Measurements from ENCODE around the gene AGER. TPM values are rescaled to one million over a fixed set of nuclear protein-coding genes. Genes with fewer than 3 reads are reported as not detected.

The AGER gene
- 2.2 and 2.8 TPM in 2 replicates for total RNA-seq (2014; rRNA removed; shearing (Covaris generic))

- Histone ChIP-seq H3K36me3 (replicated peaks; ENCODE audit: control insufficient read depth, insufficient read depth, low read length) (peaks cover 28% of the 10 kb centered on the region), H3K27me3 (ENCODE audit: control insufficient read depth, insufficient read depth, low read length) (no peaks in the 10 kb centered on the region), H3K4me3 (ENCODE audit: insufficient read depth, low read depth, low read length) (no peak within 1 kb of the TSS)
- DNase-seq = peak; percentile 35
Observed at GRCh38 chr6:32184084-32184640, at the start of gene AGER. Gene AGER (minus strand): TSS chr6:32184253. CDS start chr6:32184222, 31 bp downstream.

- Histone ChIP-seq H3K27me3 (ENCODE audit: control insufficient read depth, insufficient read depth, low read length) (peaks cover 17% of the 10 kb centered on the region; the same call in 1 of the 2 replicates), H3K36me3 (replicated peaks; ENCODE audit: control insufficient read depth, insufficient read depth, low read length) (no peaks in the 10 kb centered on the region), H3K4me3 (ENCODE audit: insufficient read depth, low read depth, low read length) (no peak overlapping the region)
- DNase-seq = no peak
Observed at GRCh38 chr6:32226434-32226833, 42.4 kb upstream of the AGER start.

DNA sequence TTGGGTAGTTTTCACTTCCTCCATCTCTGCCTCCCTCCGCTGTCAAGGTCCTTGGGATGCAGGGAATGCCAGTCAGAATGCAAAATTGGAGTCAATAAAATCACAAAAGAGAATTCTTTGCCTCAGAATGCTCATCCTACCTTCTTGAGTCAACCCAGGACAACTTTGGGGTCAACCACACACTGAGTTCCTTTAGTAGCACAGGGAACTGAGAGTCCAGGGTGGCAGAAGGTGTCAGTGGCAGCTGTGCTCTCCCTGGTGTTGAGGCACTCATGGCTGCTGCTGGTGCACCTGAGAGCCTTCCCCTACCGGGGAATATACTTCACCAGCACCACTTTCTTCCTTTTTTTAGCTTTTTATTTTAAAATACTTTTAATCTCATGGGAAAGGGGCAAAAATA lies 40.6 kb upstream of the AGER start:
- Histone ChIP-seq H3K27me3 (ENCODE audit: control insufficient read depth, insufficient read depth, low read length) (peaks cover 13% of the 10 kb centered on the region; the same call in 1 of the 2 replicates), H3K4me3 (ENCODE audit: insufficient read depth, low read depth, low read length) (no peak overlapping the region), H3K36me3 (replicated peaks; ENCODE audit: control insufficient read depth, insufficient read depth, low read length) (no peaks in the 10 kb centered on the region)
- no peak for DNase-seq

GRCh38 chr6:32223258-32224235 lies 39.5 kb upstream of the AGER start, which contains the start of gene NOTCH4:
Gene NOTCH4 (minus strand): TSS chr6:32224067. CDS start chr6:32223928, 139 bp downstream.
- Histone ChIP-seq H3K4me3 (ENCODE audit: insufficient read depth, low read depth, low read length) (no peak within 1 kb of the TSS), H3K27me3 (ENCODE audit: control insufficient read depth, insufficient read depth, low read length) (peaks cover 15% of the 10 kb centered on the region; the same call in 1 of the 2 replicates), H3K36me3 (replicated peaks; ENCODE audit: control insufficient read depth, insufficient read depth, low read length) (no peaks in the 10 kb centered on the region)
- peak; percentile 28 for DNase-seq

DNA sequence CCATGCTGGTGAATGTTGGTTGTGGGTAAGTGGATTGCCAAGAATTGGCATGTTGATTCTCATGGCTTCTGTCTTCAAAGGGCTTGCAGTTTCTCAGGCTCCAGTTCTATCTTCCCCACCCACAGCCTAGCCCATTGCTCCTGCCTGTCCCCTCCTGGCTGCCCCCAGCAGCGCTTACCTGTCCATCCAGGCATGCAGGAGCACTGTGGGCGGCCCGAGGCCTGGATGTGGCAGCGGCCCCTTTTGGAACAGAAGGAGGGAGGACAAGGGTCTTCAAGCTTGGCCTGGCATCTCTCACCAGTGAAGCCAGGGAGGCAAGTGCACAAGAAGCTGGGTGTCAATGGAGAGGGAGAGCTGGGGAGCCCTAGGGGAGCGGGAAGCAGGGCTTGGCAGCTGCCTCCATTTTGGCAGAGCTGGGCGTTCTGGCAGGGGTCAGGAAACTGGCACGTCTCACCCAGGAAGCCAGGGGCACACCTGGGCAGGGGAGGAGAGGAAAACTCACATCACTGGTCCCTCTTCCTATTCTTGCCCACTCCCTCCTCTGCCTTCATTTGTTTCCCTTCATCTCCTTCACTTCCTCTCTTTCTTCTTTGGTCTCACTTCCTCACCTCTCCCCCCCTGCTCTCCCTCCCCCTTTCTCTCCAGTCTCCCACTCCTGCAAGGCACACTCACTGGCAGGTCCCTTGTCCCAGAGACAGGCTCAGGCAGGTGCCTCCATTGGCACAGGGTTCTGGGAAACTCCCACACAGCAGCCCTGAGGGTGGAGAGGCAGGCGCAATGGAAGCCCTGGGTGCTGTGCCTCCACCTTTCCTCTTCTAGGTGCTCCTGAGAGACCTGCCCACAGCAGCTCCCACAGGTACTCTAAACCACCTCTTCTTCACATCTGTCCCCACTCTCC lies 38.5 kb upstream of the AGER start:
- no peak for DNase-seq
- no peak overlapping the region for H3K4me3 ChIP-seq (ENCODE audit: insufficient read depth, low read depth, low read length)
- no peaks in the 10 kb centered on the region for H3K36me3 ChIP-seq (replicated peaks; ENCODE audit: control insufficient read depth, insufficient read depth, low read length)
- peaks cover 15% of the 10 kb centered on the region; the same call in 1 of the 2 replicates for H3K27me3 ChIP-seq (ENCODE audit: control insufficient read depth, insufficient read depth, low read length)

DNA sequence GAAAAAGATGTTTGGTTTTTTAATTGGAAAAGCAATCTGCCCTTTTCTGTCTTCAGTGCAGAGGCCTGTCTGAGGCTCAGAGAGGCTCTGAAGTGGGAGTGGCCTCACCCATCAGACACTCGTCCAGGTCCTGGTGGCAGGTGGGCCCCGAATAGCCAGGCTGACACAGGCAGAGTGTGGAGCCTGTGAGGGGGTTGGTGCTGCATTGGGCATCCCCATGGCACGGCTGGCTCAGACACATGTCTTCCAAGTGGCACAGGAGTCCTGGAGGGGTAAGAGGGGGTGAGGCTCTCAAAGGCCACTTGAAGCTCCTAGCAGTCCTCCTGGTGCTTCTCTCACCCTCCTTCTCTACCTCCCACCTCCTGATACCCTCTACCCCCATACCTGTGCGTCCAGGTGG lies 36.0 kb upstream of the AGER start:
- Histone ChIP-seq H3K27me3 (ENCODE audit: control insufficient read depth, insufficient read depth, low read length) (peaks cover 6% of the 10 kb centered on the region; the same call in 1 of the 2 replicates), H3K4me3 (ENCODE audit: insufficient read depth, low read depth, low read length) (no peak overlapping the region), H3K36me3 (replicated peaks; ENCODE audit: control insufficient read depth, insufficient read depth, low read length) (no peaks in the 10 kb centered on the region)
- DNase-seq = no peak

DNA sequence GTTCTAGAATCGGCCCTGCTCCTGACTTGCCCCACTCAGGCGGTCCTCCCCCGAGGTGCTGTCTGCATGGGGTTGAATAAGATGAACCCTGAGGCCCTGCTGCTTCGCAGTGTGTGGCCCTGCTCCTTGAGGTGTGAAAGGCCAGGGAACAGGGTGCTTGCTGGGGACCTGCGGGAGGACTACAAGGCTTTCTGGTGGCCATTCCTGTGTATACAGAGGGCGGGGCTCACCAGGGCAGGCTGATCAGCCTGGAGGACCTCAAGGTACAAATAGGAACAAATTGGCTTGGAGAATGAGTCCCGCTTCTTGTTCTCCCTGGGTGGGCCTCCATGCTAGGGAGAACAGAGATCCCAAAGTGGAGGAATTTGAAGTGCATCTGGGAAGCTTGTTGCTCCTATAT lies 34.1 kb upstream of the AGER start:
- H3K36me3 ChIP-seq (replicated peaks; ENCODE audit: control insufficient read depth, insufficient read depth, low read length) = no peaks in the 10 kb centered on the region
- no peak for DNase-seq
- peaks cover 4% of the 10 kb centered on the region; the same call in 1 of the 2 replicates for H3K27me3 ChIP-seq (ENCODE audit: control insufficient read depth, insufficient read depth, low read length)
- no peak overlapping the region for H3K4me3 ChIP-seq (ENCODE audit: insufficient read depth, low read depth, low read length)

GRCh38 chr6:32216998-32217397 lies 32.9 kb upstream of the AGER start:
- H3K4me3 ChIP-seq (ENCODE audit: insufficient read depth, low read depth, low read length) = no peak overlapping the region
- H3K36me3 ChIP-seq (replicated peaks; ENCODE audit: control insufficient read depth, insufficient read depth, low read length) = no peaks in the 10 kb centered on the region
- peaks cover 2% of the 10 kb centered on the region; the same call in 1 of the 2 replicates for H3K27me3 ChIP-seq (ENCODE audit: control insufficient read depth, insufficient read depth, low read length)
- no peak for DNase-seq

- Histone ChIP-seq H3K36me3 (replicated peaks; ENCODE audit: control insufficient read depth, insufficient read depth, low read length) (no peaks in the 10 kb centered on the region), H3K27me3 (ENCODE audit: control insufficient read depth, insufficient read depth, low read length) (peaks cover 2% of the 10 kb centered on the region; the same call in 1 of the 2 replicates), H3K4me3 (ENCODE audit: insufficient read depth, low read depth, low read length) (no peak overlapping the region)
- DNase-seq = no peak
Observed at GRCh38 chr6:32216285-32216684, 32.2 kb upstream of the AGER start.

DNA sequence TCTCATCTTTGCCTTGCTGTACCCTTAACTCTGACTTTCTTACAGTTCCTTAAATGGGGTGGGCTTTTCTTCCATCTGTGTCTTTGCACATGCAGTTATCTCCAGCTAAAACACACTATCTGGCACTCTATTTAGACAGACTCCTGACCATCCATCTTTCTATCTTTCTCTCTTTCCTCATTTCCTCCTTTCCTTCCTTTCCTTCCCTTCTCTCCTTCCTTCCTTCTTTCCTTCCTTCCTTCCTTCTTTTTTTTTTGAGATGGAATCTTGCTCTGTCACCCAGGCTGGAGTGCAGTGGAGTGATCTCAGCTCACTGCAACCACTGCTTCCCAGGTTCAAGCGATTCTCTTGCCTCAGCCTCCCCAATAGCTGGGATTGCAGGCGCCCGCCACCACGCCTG lies 31.6 kb upstream of the AGER start:
- H3K4me3 ChIP-seq (ENCODE audit: insufficient read depth, low read depth, low read length) = no peak overlapping the region
- DNase-seq = no peak
- H3K36me3 ChIP-seq (replicated peaks; ENCODE audit: control insufficient read depth, insufficient read depth, low read length) = no peaks in the 10 kb centered on the region
- peaks cover 2% of the 10 kb centered on the region; the same call in 1 of the 2 replicates for H3K27me3 ChIP-seq (ENCODE audit: control insufficient read depth, insufficient read depth, low read length)

GRCh38 chr6:32214126-32214525 lies 30.1 kb upstream of the AGER start:
- no peak overlapping the region for H3K4me3 ChIP-seq (ENCODE audit: insufficient read depth, low read depth, low read length)
- no peaks in the 10 kb centered on the region; the same call in 1 of the 2 replicates for H3K27me3 ChIP-seq (ENCODE audit: control insufficient read depth, insufficient read depth, low read length)
- no peaks in the 10 kb centered on the region for H3K36me3 ChIP-seq (replicated peaks; ENCODE audit: control insufficient read depth, insufficient read depth, low read length)
- DNase-seq = peak; percentile 6

DNA sequence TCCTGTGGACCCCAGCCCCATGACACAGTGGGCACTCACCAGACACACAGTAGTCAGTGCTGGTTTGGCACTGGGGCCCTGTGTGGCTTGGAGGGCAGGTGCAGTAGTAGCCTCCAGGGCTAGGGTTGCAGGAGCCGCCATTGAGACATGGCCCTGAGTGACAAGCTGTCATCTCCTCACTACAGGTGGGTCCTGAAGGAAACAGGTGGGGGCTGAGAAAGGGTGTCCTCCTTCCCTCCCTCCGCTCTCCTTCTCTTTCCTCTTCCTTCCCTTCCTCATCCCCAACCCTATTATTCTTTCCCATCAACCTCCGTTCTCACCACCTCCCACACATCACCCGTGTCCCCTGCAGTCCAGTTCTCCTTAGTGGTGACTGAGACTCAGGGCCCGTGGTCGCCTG lies 29.6 kb upstream of the AGER start:
- Histone ChIP-seq H3K4me3 (ENCODE audit: insufficient read depth, low read depth, low read length) (no peak overlapping the region), H3K27me3 (ENCODE audit: control insufficient read depth, insufficient read depth, low read length) (no peaks in the 10 kb centered on the region; the same call in 1 of the 2 replicates), H3K36me3 (replicated peaks; ENCODE audit: control insufficient read depth, insufficient read depth, low read length) (no peaks in the 10 kb centered on the region)
- DNase-seq = peak; percentile 17

DNA sequence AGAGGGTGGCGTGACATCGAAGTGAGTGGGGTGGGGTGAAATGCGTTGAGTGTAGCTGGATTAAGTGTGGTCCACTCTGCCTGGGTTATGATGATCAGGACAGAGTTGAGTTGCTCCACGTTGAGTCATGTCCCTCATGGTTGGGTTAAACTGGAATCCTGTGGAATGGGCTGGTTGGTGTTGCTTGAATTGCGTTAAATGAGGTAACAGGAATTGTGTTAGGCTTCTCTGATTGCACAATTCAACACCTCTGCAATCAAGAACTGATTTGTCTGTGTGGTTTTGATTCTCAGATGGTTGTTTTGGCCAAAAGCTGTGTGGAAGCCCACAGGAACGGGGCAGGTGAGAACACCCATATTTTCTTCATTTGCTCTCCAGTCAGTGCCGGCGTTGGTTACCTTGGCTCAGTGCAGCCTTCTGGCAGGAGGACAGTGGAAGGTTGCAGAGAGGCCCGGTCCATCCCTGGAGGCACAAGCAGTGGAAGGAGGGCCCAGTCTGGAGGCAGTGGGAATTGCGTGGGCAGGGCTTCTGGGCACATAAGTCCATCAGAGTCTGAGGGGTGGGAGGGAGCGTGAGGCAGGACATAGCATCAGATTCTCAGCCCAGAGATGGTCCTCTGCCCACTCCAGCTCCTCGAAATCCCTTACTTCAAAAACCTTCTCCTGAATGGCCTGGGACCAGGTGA lies 28.2 kb upstream of the AGER start:
- H3K36me3 ChIP-seq (replicated peaks; ENCODE audit: control insufficient read depth, insufficient read depth, low read length) = no peaks in the 10 kb centered on the region
- DNase-seq = peak; percentile 24
- no peak overlapping the region for H3K4me3 ChIP-seq (ENCODE audit: insufficient read depth, low read depth, low read length)
- H3K27me3 ChIP-seq (ENCODE audit: control insufficient read depth, insufficient read depth, low read length) = no peaks in the 10 kb centered on the region; the same call in 1 of the 2 replicates
